B cell (primary cell): ENCODE measurements around the gene ZC3H7A. TPM values are rescaled to one million over a fixed set of nuclear protein-coding genes. Genes with fewer than 3 reads are reported as not detected.
"Not testable (repeated sequence)": the region's sequence is repeated elsewhere in the genome, so short reads cannot be mapped to it uniquely, and the experiment has no call there.

Experiments
- ATAC-seq: fragments of 200-7000 bp; cut with Tn5 transposase; one replicate; pipeline ENCODE4 v1.10.0; 2021; ENCODE audit warnings: low read depth, mild to moderate bottlenecking, moderate number of reproducible peaks, moderate library complexity
- CTCF ChIA-PET: fragments of 350-600 bp; sonication (Branson Sonifier 250); formaldehyde crosslinking; loops from one replicate; lab custom pipeline; 2021; ENCODE audit warnings: antibody characterized with exemption, inconsistent platforms; lab: Charles Lee
- POLR2A ChIA-PET: fragments of 350-600 bp; sonication (Branson Sonifier 250); formaldehyde crosslinking; loops from one replicate; lab custom pipeline; 2021; ENCODE audit warnings: antibody characterized with exemption; lab: Charles Lee
- DNase-seq: peaks from one replicate; pipeline ENCODE4 v3.0.0; 2013
- H2AFZ ChIP-seq: 2 replicates; pipeline ENCODE4 v1.6.1; 2012; ENCODE audit warnings: mild to moderate bottlenecking, low read depth, low read length; ENCODE audit not compliant: insufficient read depth, poor library complexity, severe bottlenecking
- H3K27ac ChIP-seq, 2 donors: 1 replicate in 1 of 2; 2 replicates in 1 of 2; pipeline ENCODE4 v1.5.1; 2012 to 2013; ENCODE audit warnings: low read length in 2 of 2, mild to moderate bottlenecking in 2 of 2, moderate library complexity in 1 of 2
- H3K27me3 ChIP-seq, 4 experiments: fragments of 200-600 bp in 1 of 4; sonication (generic) in 1 of 4; replicated peaks in 1 of 4; 1 replicate in 2 of 4; 2 replicates in 2 of 4; pipeline versions ENCODE4 v1.6.1 to v1.7.0; 2013 to 2016; ENCODE audit warnings: low read length in 3 of 4, mild to moderate bottlenecking in 2 of 4, mixed read lengths in 1 of 4, moderate library complexity in 1 of 4; ENCODE audit not compliant: insufficient read depth in 4 of 4, control insufficient read depth in 3 of 4; ENCODE audit errors: control extremely low read depth in 1 of 4
- H3K36me3 ChIP-seq, 2 experiments: replicated peaks in 1 of 2; 1 replicate in 1 of 2; 2 replicates in 1 of 2; pipeline versions ENCODE4 v1.6.1 to v1.7.1; 2013; ENCODE audit warnings: low read length in 1 of 2; ENCODE audit not compliant: insufficient read depth in 2 of 2, control insufficient read depth in 1 of 2; ENCODE audit errors: control extremely low read depth in 1 of 2, extremely low read depth in 1 of 2
- H3K4me1 ChIP-seq, 2 donors: fragments of 200-600 bp in 1 of 2; sonication (generic) in 1 of 2; 1 replicate in 1 of 2; 2 replicates in 1 of 2; pipeline versions ENCODE4 v1.5.1 to v1.6.1; 2013 to 2017; ENCODE audit warnings: low read length in 2 of 2; ENCODE audit not compliant: control insufficient read depth in 2 of 2, insufficient read depth in 2 of 2
- H3K4me2 ChIP-seq: replicated peaks from 2 replicates; pipeline ENCODE3; 2012; ENCODE audit warnings: mild to moderate bottlenecking, low read depth, low read length; ENCODE audit not compliant: poor library complexity, severe bottlenecking
- H3K4me3 ChIP-seq, 5 experiments: fragments of 200-600 bp in 1 of 5; sonication (generic) in 1 of 5; 1 replicate in 3 of 5; 2 replicates in 2 of 5; pipeline versions ENCODE4 v1.5.1 to v1.7.0; 2011 to 2016; ENCODE audit warnings: low read length in 4 of 5, mild to moderate bottlenecking in 4 of 5, low read depth in 2 of 5, control low read depth in 1 of 5, moderate library complexity in 1 of 5; ENCODE audit not compliant: insufficient read depth in 1 of 5; ENCODE audit errors: control extremely low read depth in 1 of 5, extremely low read depth in 1 of 5
- H3K79me2 ChIP-seq: fragments of 200-600 bp; sonication (generic); one replicate; pipeline ENCODE4 v1.6.0; 2016; ENCODE audit warnings: low read length; ENCODE audit not compliant: control insufficient read depth, insufficient read depth
- H3K9ac ChIP-seq: fragments of 200-600 bp; sonication (generic); 2 replicates; pipeline ENCODE4 v1.6.1; 2017; ENCODE audit warnings: mild to moderate bottlenecking, low read length, moderate library complexity
- H3K9me3 ChIP-seq, 3 donors: one replicate each; pipeline versions ENCODE4 v1.6.1 to v1.7.1; 2013; ENCODE audit warnings: low read length in 2 of 3; ENCODE audit not compliant: control insufficient read depth in 2 of 3, insufficient read depth in 1 of 3; ENCODE audit errors: control extremely low read depth in 1 of 3
- H4K20me1 ChIP-seq: 2 replicates; pipeline ENCODE4 v1.6.0; 2012; ENCODE audit warnings: mild to moderate bottlenecking, low read length; ENCODE audit not compliant: insufficient read depth, control insufficient read depth, poor library complexity, severe bottlenecking
- H3K27ac Mint-ChIP-seq: one replicate; pipeline ENCODE4 v1.8.0; 2021; ENCODE audit warnings: mixed read lengths
- H3K27me3 Mint-ChIP-seq: one replicate; pipeline ENCODE4 v1.8.0; 2021; ENCODE audit warnings: mixed read lengths
- H3K4me1 Mint-ChIP-seq: one replicate; pipeline ENCODE4 v1.8.0; 2021; ENCODE audit warnings: mixed read lengths
- H3K4me3 Mint-ChIP-seq: one replicate; pipeline ENCODE4 v1.8.0; 2021; ENCODE audit warnings: mixed read lengths
- H3K9me3 Mint-ChIP-seq: one replicate; pipeline ENCODE4 v1.8.0; 2022; ENCODE audit warnings: mixed read lengths; ENCODE audit not compliant: insufficient read depth
- CTCF ChIP-seq: fragments of 200-600 bp; IDR thresholded peaks from one replicate; pipeline ENCODE4 v1.8.0; 2022; ENCODE audit warnings: antibody characterized with exemption, mild to moderate bottlenecking
- EZH2 ChIP-seq: IDR thresholded peaks from 2 replicates; pipeline ENCODE4 v1.6.1; 2012; ENCODE audit warnings: borderline replicate concordance, low read depth, mild to moderate bottlenecking, moderate library complexity, low read length; ENCODE audit not compliant: insufficient read depth, poor library complexity, severe bottlenecking
- WGBS: methylation state at CpG from one replicate; pipeline ENCODE4 v1.1.5; 2013; ENCODE audit warnings: missing lambda C conversion rate; ENCODE audit not compliant: insufficient coverage; 5-methylcytosine and 5-hydroxymethylcytosine counted together
- intact Hi-C: fragments of 100-400 bp; cut with micrococcal nuclease; formaldehyde crosslinking; loops from one replicate; pipeline ENCODE4 v1.10.0; 2022
- polyA plus RNA-seq: library from polyadenylated mRNA; depleted of rRNA; stranded (reverse); fragments of >200 nt; gene quantifications from 2 replicates; pipeline ENCODE4 v1.2.3, GENCODE V29; 2012
- total RNA-seq, 2 donors: library from RNA; stranded (reverse); fragments of 120-200 nt in 1 of 2; gene quantifications; 1 replicate in 1 of 2; 2 replicates in 1 of 2; pipeline versions ENCODE4 v1.2.3 to v1.2.4, GENCODE V29; 2013 to 2022

The ZC3H7A gene
- total and polyA plus RNA-seq, 2 donors (not counting 1 experiment from before 2014, with no cell fraction given), result 40.8 to 126 TPM

GRCh38 chr16:11816123-11816522 lies 19.1 kb upstream of the ZC3H7A start:
- WGBS, result 96% methylated on average over 3 of the region's 5 CpGs
- CTCF ChIA-PET, result interaction anchor here (0.5 to 2.5 kb wide), 5 partner anchors 98 to 444 kb away, joined by 3 to 9 read pairs (median 5); no protein-coding TSS in a partner anchor
- POLR2A ChIA-PET, result interaction anchor here (0.6 kb wide), 3 partner anchors 10 to 93 kb away, joined by 3 to 4 read pairs (median 3); no protein-coding TSS in a partner anchor

GRCh38 chr16:11814800-11815199 lies 17.7 kb upstream of the ZC3H7A start:
- ATAC-seq, H3K36me3 ChIP-seq, H3K27ac Mint-ChIP-seq, H3K4me3 Mint-ChIP-seq, H3K27me3 ChIP-seq, DNase-seq, H3K4me1 Mint-ChIP-seq, H3K27me3 Mint-ChIP-seq, H3K9ac ChIP-seq, H2AFZ ChIP-seq, H3K79me2 ChIP-seq, H3K4me2 ChIP-seq, H3K4me3 ChIP-seq, H4K20me1 ChIP-seq, H3K27ac ChIP-seq, H3K9me3 Mint-ChIP-seq: not testable (repeated sequence)
- H3K4me1 ChIP-seq, result peaks cover 0 to 15% of the 10 kb centered on the region in 2 donors
- intact Hi-C loops, result loop anchor here (2.0 to 5.0 kb wide), 3 partner anchors 47 to 852 kb away; no protein-coding TSS in a partner anchor
- CTCF ChIA-PET, result interaction anchor here (0.6 to 2.5 kb wide), 6 partner anchors 17 to 283 kb away, joined by 3 to 9 read pairs (median 3); no protein-coding TSS in a partner anchor
- POLR2A ChIA-PET, result interaction anchor here (0.6 to 0.7 kb wide), 2 partner anchors 559 to 573 kb away, joined by 3 read pairs; partner anchors contain the start of gene SOCS1
- peaks cover 0 to 12% (median 0%) of the 10 kb centered on the region in 3 donors for H3K9me3 ChIP-seq
- WGBS, result no CpG with 5 or more reads among the region's 4 CpGs

More at GRCh38 chr16:11816123-11816522, 19.1 kb upstream of the ZC3H7A start:
- Mint-ChIP-seq H3K27ac (no peak overlapping the region), H3K27me3 (no peaks in the 10 kb centered on the region), H3K4me1 (peaks cover 5% of the 10 kb centered on the region), H3K9me3 (no peaks in the 10 kb centered on the region), H3K4me3 (no peak overlapping the region)
- no peak overlapping the region for H2AFZ ChIP-seq
- no peaks in the 10 kb centered on the region for H3K36me3 ChIP-seq
- no peaks in the 10 kb centered on the region for H3K9me3 ChIP-seq
- peaks cover 0 to 4% of the 10 kb centered on the region in 2 donors for H3K4me1 ChIP-seq
- H3K9ac ChIP-seq, result no peak overlapping the region
- intact Hi-C loops, result no loop called here
- DNase-seq (no peak), ATAC-seq (no peak)
- H3K4me2 ChIP-seq, result no peak overlapping the region
- H3K4me3 ChIP-seq, result no peak overlapping the region
- no peaks in the 10 kb centered on the region for H3K27me3 ChIP-seq
- H3K79me2 ChIP-seq, result no peaks in the 10 kb centered on the region
- H4K20me1 ChIP-seq, result no peaks in the 10 kb centered on the region
- TF ChIP-seq EZH2 (no peak), CTCF (no peak)
- no peak overlapping the region for H3K27ac ChIP-seq
